NCI-H526 treated with DMSO at 0.1 percent for 48 hours (cell line): ENCODE data around the gene LRCH3.
A peak's percentile ranks its signal among the peaks of the same experiment; 100 is the strongest.

Experiments
- DNase-seq: peaks from one replicate; lab custom pipeline; 2025; lab: John Stamatoyannopoulos, UW

The LRCH3 gene

DNA sequence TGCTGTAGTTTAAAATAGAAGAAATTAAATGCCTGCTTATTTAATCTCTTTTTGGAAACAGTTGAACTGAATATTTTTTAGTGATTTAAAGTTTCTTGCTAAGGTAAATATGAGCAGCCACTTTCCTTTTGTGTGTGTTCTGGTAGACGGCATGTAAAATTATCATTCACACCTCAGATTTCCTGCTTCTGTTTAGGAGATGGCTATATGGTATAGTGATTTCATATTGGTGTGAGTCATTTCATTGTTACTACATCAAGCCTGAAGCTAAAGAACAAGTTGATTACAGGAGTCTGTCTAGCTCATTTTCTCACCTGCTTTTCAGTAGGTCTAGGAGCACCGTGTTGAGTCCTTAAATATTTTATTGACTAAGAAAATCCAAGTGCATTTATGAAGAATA, 2.2 kb downstream of the LRCH3 start:
- DNase-seq = no peak

GRCh38 chr3:197794115-197794514, 3.1 kb downstream of the LRCH3 start:
- DNase-seq = no peak

- no peak for DNase-seq
Observed at GRCh38 chr3:197795200-197795599, 4.1 kb downstream of the LRCH3 start.

DNA sequence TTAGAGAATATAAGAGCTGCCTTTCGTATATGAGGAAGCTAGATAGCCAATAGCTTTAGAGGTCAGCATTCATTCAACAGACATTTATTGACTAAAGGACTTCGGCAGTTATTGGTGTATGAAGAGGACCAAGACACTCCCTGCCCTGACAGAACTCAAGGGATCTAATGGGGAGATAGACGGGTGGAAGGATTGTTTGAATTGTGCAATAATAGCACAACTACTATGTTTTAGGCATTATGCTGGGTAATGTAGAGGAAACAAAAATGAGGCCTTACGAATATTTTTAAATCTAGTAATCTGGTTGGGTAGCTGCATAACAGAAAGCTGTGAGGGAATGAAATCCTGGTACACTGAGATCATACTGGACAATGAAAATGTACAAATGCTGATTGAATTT, 5.0 kb downstream of the LRCH3 start:
- DNase-seq = no peak

DNA sequence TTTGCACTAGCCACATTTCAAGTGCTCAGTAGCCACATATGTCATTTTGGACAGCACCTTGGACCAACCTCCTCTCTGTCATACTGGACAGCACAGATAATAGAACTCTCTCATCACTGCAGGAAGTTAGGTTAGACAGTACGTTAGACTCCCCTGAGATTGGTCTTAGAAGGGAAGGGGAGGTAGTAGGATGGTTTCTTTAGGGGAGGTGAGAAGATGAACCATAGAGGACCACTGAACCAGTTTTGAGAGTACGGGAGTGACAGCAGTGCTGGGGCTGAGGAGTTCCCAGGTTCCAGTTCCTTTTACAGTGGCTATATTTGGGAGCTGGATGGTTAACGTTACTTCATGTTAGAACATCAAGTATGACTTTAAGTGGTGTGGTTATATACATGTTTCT, 7.8 kb downstream of the LRCH3 start:
- DNase-seq = no peak

DNA sequence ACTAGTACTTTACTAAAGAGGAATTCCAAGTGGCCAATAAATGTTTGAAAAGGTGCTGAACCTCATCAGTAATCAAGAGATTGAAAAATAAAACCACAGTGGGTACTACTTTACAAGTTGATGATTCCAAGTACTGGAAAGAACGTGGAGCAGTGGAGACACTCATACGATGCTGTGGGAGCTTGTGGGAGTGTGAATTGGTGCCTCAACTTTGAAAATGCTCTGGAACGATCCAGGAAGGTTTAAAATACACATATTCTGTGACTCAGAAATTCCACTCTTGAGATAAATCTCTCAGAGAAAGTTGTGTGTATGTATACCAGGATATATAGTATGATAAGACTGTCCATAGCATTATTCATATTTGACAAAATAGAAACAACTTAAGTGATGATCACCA, 9.3 kb downstream of the LRCH3 start:
- no peak for DNase-seq

DNA sequence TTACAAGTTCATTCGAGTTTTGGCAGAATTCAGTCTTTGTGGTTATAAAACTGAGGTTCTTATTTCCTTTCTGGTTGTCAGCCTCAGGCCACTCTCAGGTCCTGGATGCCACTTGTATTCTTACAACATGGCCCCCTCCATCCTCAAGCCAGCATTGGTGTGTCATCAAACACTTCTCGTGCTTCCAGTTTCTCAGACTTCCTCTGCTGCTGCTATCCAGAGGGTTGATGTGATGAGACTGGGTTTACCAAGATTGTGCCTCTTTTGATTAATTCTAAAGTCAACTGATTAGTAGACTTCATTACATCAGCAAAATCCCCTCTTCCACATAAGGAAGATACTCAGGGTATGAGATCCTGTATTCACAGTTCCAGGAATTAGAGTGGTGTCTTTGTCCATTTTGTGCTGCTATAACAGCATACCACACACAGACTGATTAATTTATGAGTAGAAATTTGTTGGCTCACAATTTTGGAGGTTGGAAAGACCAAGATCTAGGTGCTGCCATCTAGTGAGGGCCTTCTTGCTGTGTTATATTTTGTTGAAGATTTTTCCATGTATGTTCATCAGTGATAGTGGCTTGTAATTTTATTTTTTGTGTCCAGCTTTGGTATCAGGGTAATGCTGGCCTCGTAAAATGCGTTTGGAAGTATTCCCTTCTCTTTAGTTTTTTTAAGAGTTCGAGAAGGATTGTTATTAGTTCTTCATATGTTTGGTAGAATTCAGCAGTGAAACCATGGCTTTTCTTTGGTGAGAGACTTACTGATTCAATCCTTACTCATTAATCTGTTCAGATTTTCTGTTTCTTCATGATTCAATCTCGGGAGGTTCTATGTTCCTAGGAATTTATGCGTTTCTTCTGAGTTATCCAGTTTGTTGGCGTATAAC, 11.1 kb downstream of the LRCH3 start:
- no peak for DNase-seq

DNA sequence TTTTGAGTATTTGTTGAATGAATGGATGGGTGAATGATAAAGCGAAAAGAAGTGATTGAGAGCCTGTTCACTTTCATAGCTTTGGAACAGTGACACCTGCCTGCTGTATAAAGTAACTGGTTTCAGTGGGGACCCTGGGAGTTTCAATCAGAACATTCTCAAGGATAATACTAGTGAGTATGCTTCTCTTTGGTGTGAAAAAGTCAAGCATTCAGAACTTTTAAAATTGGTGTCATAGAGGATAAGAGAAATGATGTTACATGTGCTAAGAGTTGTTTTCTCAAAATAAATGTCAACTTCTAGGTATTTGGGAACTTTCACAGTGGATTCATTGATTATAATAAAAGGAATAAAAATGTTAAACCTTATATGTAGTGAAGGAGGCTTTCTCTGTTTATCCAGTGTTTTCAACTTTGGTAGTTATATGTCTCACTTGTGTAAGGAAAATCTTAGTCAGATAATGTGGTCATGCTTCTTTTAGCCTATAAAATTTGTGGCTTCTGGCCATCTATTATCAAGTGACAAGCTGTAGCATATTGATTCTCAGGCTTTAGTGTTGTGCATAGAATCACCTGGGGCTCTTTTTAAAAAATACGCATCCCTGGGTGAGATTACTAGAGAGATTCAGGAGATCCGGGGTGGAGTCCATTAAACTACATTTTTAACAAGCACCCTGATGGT, 11.9 kb downstream of the LRCH3 start:
- DNase-seq = no peak

DNA sequence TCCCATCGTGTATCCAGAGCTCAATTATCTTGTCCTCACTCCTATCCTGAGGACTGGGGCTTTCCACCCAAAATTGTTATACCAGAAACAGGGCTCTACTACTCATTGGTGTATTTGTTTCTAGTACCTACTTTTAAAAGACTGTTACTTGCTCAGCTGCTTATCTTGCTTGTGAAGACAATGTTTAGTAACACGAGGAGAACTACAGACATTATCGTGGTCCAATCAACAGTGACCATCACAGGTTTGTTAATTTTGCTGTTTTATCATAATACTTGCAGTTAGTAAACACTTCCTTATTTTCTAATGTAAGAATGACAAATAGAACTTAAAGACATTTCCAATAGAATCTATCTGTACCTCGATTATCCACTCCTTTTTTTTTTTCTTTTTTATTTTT, 13.5 kb downstream of the LRCH3 start:
- DNase-seq = no peak

DNA sequence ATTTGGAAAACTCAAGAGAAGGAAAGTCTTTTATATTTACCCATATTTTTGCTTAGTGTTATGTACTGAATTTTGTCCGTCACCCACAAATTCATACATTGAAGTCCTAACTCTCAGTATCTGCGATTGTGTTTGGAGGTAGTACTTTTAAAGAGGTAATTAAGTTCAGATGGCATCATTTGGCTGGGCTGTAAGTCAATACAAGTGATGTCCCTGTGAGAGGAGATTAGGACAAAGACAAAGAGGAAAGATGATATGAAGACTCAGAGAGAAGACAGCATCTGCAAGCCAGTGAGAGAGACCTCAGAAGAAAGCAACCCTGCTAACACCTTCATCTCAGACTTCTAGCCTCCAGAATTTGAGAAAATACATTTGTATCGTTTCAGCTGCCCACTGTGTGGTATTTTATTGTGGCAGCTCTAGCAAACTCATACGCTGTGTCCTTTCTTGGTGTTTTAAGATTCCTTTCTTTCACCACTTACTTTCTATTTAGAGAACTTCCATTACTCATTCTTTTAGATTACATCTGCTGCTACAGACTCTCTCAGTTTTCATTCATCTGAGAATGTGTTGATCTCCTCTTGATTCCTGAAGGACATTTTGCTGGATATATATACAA, 17.0 kb downstream of the LRCH3 start:
- DNase-seq = no peak

DNA sequence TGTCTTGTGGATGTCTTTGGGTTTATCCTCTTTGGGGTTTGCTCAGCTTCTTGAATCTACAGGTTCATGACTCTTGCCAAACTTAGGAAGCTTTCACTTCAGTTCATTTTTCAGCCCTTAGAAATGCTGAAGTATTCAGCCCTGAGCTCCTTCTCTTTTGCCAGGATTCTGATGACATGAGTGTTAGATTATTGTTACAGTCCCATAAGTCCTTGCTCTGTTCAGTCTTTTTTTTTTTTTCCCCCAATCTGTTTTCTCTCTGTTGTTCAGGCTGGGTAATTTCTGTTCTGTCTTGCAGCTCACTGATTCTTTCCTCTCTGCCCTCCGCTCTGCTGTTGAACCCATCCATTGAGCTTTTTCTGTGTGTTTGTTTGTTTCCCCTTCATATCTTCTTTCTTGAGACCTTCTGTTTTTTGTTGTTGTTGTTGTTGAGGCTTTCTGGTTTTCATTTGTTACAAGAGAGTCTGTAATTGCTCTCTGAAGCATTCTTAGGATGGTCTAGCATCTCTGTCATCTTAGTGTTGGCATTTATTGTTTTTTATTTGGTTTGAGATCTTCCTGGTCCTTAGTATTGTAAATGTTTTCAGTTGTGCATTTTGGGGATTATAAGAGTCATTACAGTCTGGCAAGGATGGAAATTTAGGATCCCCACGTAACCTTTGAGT, 18.4 kb downstream of the LRCH3 start:
- DNase-seq = no peak

GRCh38 chr3:197810901-197811300, 19.8 kb downstream of the LRCH3 start:
- no peak for DNase-seq

GRCh38 chr3:197811343-197811742, 20.3 kb downstream of the LRCH3 start:
- DNase-seq = no peak

- DNase-seq = no peak
Observed at GRCh38 chr3:197814372-197814771, 23.3 kb downstream of the LRCH3 start.

DNA sequence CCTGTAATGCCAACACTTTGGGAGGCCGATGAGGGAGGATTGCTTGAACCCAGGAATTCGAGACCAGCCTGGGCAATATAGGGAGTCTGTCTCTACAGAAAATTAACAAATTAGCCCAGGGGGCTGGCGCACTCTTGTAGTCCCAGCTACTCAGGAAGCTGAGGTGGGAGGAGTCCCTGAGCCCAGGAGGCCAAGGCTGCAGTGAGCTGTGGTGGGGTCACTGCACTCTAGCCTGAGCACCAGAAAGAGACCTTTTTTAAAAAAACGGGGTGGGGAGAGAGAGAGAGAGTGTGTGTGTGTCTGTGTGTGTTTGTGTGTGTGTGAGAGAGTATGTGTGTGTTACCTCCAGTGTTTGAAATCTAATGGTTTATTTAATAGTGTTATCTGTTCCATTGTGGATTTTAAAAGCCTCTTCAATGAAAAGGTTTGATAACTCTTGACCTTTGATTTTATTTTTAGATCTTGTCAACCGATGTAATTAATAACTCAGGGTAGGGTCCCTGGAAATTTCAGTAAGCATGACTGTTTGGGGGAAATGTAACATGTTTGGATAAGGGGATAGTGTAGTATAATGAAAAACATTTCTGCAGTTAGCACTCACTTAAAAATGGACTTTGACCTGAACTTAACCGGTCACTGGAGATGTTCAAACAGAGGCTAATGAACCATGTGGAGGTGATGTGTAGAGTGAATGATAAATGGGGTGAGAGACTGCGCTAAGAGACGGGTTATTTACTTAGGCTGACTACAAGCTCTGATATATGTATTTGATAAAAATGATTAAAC, 29.7 kb downstream of the LRCH3 start:
- DNase-seq = peak; percentile 94

- no peak for DNase-seq
Observed at GRCh38 chr3:197829397-197830045, 38.5 kb downstream of the LRCH3 start.

DNA sequence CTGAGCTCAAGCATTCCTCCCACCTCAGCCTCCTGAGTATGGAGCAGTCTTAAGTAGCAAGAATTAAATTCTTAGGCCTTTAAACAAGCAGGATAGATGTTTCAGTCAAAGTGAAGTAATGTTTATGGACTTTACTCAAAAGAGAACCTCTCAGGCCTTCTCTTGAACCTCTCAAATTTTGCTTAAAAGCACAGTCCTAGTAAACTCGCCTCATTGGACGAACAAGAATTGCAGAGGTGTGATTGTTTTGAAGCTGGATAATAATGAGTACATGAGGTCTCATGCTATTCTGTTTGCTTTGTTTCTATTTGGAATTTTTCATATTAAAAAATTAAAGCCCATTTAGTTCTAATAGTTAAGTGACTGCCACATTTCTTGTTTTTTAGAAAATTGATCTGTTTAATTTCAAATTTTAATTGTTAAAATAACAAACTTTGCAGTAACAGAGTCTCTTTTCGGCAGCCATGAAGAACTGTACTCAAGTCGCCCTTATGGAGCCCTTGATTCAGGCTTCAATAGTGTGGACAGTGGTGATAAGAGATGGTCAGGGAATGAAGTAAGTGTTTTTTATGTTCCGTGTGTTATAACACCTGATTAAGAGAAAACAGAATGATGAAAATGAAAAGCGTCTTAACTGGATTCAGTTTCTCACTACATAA, 39.4 kb downstream of the LRCH3 start:
- DNase-seq = no peak

GRCh38 chr3:197830967-197831313, 39.9 kb downstream of the LRCH3 start:
- no peak for DNase-seq

DNA sequence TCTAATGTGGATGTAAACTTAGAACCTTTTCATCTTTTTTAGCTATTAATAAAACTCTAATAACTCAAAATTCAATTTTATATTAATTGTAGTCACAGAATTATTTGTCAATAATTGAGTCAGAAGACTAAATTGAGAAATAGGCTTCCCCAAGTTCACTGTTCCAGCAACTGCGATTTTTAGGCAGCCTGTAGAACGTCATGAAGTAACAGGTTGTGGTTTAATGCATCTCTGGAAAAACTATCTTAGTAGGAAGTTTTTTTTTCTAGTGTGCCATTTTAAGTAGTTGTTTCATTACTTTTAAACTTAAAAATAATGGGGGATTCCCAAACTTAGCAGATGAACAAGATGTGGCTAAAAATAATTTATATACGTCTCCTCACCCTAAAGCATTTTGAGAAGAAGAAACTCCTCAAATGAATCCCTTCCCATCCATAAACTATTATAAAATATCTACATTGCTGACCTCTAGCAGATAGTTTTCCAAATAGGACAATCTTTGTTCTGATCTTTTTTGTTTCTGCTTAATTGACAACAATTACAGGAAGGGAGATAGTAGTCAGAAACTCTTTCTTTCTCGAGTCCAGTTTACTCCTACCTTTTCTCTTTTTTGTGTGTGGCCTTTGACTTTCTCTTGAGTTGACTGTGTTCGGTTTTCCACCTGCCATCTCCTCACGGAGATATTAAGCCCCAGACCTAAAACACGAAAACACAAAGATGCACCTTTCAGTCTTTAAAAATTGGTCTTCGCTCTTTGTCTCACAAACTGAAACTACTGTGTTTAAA, 43.1 kb downstream of the LRCH3 start:
- DNase-seq = no peak

- no peak for DNase-seq
Observed at GRCh38 chr3:197835509-197835908, 44.5 kb downstream of the LRCH3 start.
